ENCODE measurements around the gene HECTD1. TPM values are rescaled to one million over a fixed set of nuclear protein-coding genes. Genes with fewer than 3 reads are reported as not detected.

HECTD1 gene
- total RNA-seq, 2 donors from 2014 or later: 99.1 to 135 TPM

Other genes with a start within 250 kb of the HECTD1 start
- gene AP4S1, start 182.1 kb downstream of the HECTD1 start, total RNA-seq: 10 to 100 TPM in 1 of 2 donors, 1 to 10 TPM in 1; 7.8 to 10.6 TPM
- gene STRN3, start 181.4 kb downstream of the HECTD1 start, total RNA-seq: 10 to 100 TPM; 20.3 to 35.7 TPM
- 10 to 100 TPM; 19.9 to 20.0 TPM for gene HEATR5A, start 212.8 kb upstream of the HECTD1 start, total RNA-seq
- 10 to 100 TPM; 15.1 to 16.2 TPM for gene DTD2, start 249.7 kb upstream of the HECTD1 start, total RNA-seq